Kidney epithelial cell (primary cell): ENCODE measurements around the gene STK11. TPM values are rescaled to one million over a fixed set of nuclear protein-coding genes. Genes with fewer than 3 reads are reported as not detected.

Experiments used
- DNase-seq: peaks from one replicate; pipeline ENCODE4 v3.0.0-alpha.2; 2010; ENCODE audit warnings: low read depth
- H3K27me3 ChIP-seq: 2 replicates; pipeline ENCODE4 v1.6.0; 2011; ENCODE audit warnings: low read length; ENCODE audit not compliant: control insufficient read depth, insufficient read depth
- H3K36me3 ChIP-seq: 2 replicates; pipeline ENCODE4 v1.5.1; 2011; ENCODE audit warnings: low read length; ENCODE audit not compliant: control insufficient read depth, insufficient read depth
- H3K4me3 ChIP-seq: 2 replicates; pipeline ENCODE4 v1.5.1; 2011; ENCODE audit warnings: low read depth, mild to moderate bottlenecking, control low read depth, low read length
- CTCF ChIP-seq: IDR thresholded peaks from 2 replicates; pipeline ENCODE4 v1.5.1; 2011; ENCODE audit warnings: mild to moderate bottlenecking, moderate library complexity, low read length, control low read depth, inconsistent platforms; ENCODE audit not compliant: insufficient read depth, poor library complexity, severe bottlenecking
- total RNA-seq: library from RNA; depleted of rRNA; stranded (reverse); fragments of >200 nt; gene quantifications from 2 replicates; pipeline ENCODE4 v1.2.3, GENCODE V29; 2015

Gene STK11
- total RNA-seq, 1 donor from 2014 or later: 78.3 TPM

DNA sequence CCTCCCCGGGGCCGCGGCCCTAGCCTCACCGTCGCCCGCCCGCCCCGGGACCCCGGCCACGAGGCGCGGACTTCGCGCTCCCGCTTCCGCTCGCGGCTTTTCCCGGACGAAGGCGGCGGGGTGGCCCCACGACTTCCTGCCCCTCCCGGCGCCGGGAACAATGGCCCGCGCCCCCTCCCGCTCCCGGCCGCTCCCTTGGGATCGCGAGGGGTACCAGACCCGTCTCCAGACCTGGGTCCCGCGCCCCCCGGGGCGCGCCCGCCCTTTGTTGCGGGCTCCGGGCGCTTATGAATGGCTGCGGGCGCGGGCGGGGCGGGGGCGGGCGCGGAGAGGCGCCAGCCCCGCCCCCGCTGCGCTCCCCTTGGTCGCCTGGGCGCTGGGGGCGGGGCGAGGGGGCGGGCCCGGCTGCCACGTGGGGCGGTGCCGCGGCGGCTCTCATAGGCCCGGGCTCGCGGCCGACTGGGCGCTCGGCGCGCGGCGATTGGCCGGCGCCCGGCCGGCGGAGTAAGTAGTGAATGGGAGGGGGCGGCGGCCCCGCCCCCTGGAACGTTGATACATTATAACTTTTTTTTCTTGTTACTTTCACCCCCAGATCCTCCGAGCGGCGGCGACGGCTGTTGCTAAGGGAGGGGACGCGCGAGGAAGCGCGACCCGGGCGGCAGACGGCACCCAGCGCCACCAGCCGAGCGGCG lies 43.9 kb downstream of the STK11 start:
- peaks cover 4% of the 10 kb centered on the region for H3K36me3 ChIP-seq
- TF ChIP-seq CTCF: no peak
- no peaks in the 10 kb centered on the region for H3K27me3 ChIP-seq
- peak overlapping the region; percentile 84 for H3K4me3 ChIP-seq
- peak; percentile 76 for DNase-seq

DNA sequence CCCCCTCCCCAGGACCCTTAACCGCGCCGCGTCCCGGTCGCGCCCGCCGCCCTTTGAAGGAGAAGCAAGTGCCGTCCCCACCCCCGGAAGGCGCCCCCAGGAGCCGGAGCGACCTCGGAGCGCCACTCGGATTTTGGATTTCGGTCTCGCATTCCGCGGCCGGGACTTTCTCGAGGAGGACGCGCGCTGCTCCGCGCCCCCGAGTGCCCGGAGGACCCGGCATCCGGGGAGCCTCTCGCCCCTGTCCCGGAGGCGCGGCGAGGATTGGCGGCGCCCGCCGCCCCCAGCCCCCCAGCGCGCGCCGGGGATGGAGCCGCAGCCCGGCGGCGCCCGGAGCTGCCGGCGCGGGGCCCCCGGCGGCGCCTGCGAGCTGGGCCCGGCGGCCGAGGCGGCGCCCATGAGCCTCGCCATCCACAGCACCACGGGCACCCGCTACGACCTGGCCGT lies 44.4 kb downstream of the STK11 start:
- TF ChIP-seq CTCF: no peak
- Histone ChIP-seq H3K27me3 (no peaks in the 10 kb centered on the region), H3K36me3 (peaks cover 7% of the 10 kb centered on the region)

DNA sequence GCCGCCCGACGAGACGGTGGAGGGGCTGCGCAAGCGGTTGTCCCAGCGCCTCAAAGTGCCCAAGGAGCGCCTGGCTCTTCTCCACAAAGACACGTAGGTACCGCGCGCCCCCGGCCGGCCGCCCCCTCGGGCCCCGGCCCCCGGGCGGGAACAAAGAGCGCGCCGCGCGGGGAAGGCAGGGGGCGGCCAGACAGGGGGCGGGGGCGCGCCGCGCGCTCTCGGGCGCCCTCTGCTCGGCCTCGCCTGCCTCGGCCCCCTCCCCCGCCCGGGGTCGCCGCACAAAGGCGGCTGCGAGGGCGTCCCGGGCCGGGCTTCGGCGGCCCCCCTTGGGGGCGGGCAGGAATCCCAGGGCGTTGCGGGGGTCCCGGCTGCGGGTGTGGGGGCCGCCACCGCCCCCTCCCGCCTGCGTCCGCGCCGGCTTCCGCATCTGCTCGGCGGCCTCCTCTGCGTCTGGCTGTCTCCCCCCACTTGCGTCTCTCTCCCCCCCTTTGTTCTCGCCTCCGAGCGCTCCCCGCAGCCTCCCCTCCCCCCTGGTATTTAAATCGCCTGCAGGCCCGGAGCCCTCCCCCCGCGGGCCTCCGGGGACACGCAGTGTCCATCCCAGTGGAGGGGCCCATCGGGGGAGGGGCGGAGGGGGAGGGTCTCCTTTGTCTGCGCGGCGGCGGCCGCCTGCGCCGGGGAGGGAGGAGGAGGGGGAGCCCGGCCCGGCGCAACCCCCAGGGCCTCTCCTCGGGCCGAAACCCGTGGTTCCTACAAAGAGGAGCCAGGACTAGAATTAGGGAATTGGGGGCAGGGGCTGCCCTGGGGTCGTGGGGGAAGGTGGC lies 45.1 kb downstream of the STK11 start:
- Histone ChIP-seq H3K4me3 (peak overlapping the region; percentile 71), H3K36me3 (peaks cover 8% of the 10 kb centered on the region), H3K27me3 (no peaks in the 10 kb centered on the region)
- DNase-seq: no peak
- no peak for TF ChIP-seq CTCF

More for the DNA sequence above, 44.4 kb downstream of the STK11 start:
- no peak for DNase-seq
- H3K4me3 ChIP-seq: peak overlapping the region; percentile 71

DNA sequence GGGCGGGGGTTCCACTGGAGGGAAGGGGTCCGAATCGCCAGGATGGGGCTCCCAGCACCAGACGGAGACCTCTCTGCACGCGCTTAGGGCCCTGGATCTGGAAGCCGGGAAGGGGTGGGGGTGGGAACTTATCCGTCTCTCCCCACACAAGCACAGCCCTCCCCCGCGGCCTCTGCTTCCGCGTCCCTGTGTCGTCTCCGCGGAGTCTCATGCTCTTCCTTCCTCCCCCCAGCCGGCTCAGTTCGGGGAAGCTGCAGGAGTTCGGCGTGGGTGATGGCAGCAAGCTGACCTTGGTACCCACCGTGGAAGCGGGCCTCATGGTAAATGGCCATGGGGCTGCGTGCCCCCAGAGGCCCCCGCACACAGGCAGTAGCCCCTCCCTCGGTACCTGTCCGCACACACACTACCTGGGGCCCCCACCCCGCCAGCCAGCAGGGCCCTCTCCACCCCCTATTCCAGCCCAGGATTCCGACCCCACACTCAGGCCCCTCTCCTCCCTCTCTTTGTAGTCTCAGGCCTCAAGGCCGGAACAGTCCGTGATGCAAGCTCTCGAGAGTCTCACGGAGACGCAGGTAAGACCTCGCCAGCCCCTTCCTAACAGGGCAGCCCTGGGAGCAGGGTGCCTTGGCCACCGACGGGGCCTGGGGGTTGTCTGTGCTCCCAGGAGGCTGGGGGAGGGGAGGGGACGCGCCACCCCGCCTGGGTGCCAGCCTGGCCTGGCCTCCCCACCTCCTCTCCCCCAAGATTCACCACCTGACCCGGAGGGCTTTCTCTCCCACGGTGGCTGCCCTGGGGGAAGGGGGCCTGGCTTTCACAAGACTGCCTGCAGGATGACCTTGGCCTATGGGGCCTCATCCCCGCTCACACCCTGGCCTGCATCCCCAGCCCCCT lies 46.0 kb downstream of the STK11 start:
- peaks cover 8% of the 10 kb centered on the region for H3K36me3 ChIP-seq
- no peaks in the 10 kb centered on the region for H3K27me3 ChIP-seq
- no peak for TF ChIP-seq CTCF
- DNase-seq: no peak
- H3K4me3 ChIP-seq: peak overlapping the region; percentile 71

DNA sequence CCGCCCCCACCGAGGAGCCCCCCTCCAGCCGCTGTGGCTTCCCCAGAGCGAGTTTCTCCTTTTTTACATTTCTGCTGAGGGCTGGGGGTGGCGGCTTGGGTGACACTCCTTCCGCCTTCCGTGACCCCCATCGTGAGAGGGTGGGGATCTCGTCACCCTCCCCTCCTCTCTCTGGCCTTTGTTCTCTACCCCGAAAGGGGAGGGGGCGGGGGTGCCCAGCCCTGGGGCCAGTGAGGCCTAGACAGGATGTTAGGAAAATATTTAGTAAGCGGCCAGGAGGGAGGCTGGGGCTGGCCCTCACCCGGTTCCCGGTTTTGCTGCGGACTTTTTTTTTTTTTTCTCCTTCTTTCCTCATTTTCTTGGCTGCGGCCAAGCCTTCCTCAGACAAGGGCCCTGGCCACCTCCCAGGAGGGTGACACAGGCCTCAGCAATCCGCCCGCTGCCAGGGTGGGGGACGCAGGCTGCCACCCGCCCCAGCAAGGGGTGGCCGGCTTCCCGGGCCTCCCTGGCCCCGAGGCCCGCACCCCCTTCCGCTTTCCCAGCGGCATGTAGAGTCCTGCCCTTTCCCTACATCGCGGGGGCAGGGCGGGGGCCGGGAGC lies 46.7 kb downstream of the STK11 start:
- no peak for DNase-seq
- TF ChIP-seq CTCF: no peak
- peaks cover 10% of the 10 kb centered on the region for H3K36me3 ChIP-seq
- peak overlapping the region; percentile 71 for H3K4me3 ChIP-seq
- H3K27me3 ChIP-seq: no peaks in the 10 kb centered on the region
